Activated B cell treated with CpG ODN at 0.5 μM for 24 hours (primary cell): ENCODE data around the gene SERPING1. TPM values are rescaled to one million over a fixed set of nuclear protein-coding genes. Genes with fewer than 3 reads are reported as not detected.

Experiments
- ATAC-seq: fragments of 200-7000 bp; cut with Tn5 transposase; one replicate; pipeline ENCODE4 v1.10.0; 2021; ENCODE audit warnings: low read depth, mild to moderate bottlenecking, moderate library complexity
- CTCF ChIA-PET: fragments of 350-600 bp; sonication (Branson Sonifier 250); formaldehyde crosslinking; loops from one replicate; lab custom pipeline; 2021; ENCODE audit warnings: antibody characterized with exemption; lab: Charles Lee
- POLR2A ChIA-PET: fragments of 350-600 bp; sonication (Branson Sonifier 250); formaldehyde crosslinking; loops from one replicate; lab custom pipeline; 2021; ENCODE audit warnings: antibody characterized with exemption; lab: Charles Lee
- DNase-seq: peaks from one replicate; pipeline ENCODE4 v3.0.0; 2022
- H3K27ac Mint-ChIP-seq: one replicate; pipeline ENCODE4 v1.8.0; 2020; ENCODE audit warnings: mixed read lengths
- H3K27me3 Mint-ChIP-seq: one replicate; pipeline ENCODE4 v1.8.0; 2021; ENCODE audit warnings: mixed read lengths
- H3K36me3 Mint-ChIP-seq: one replicate; pipeline ENCODE4 v1.8.0; 2021; ENCODE audit warnings: low read depth, mixed read lengths
- H3K4me1 Mint-ChIP-seq: one replicate; pipeline ENCODE4 v1.8.0; 2021; ENCODE audit warnings: mixed read lengths
- H3K4me3 Mint-ChIP-seq: one replicate; pipeline ENCODE4 v1.8.0; 2020; ENCODE audit warnings: mild to moderate bottlenecking, mixed read lengths
- H3K9me3 Mint-ChIP-seq: one replicate; pipeline ENCODE4 v1.8.0; 2020; ENCODE audit warnings: mixed read lengths
- CTCF ChIP-seq: fragments of 200-600 bp; IDR thresholded peaks from one replicate; pipeline ENCODE4 v1.8.0; 2022; ENCODE audit warnings: antibody characterized with exemption, mild to moderate bottlenecking
- intact Hi-C: fragments of 100-400 bp; cut with micrococcal nuclease; formaldehyde crosslinking; loops from one replicate; pipeline ENCODE4 v1.15.1; 2024
- total RNA-seq: library from RNA; stranded (reverse); gene quantifications from 2 replicates; pipeline ENCODE4 v1.2.3, GENCODE V29; 2022

The SERPING1 gene
- total RNA-seq, 1 donor from 2014 or later = not detected

GRCh38 chr11:57604296-57605027, 7.0 kb downstream of the SERPING1 start:
- ATAC-seq = no peak
- no peak for DNase-seq
- Mint-ChIP-seq H3K36me3 (no peaks in the 10 kb centered on the region), H3K9me3 (no peaks in the 10 kb centered on the region), H3K27me3 (peaks cover 14% of the 10 kb centered on the region), H3K4me3 (no peak overlapping the region), H3K27ac (no peak overlapping the region), H3K4me1 (no peaks in the 10 kb centered on the region)
- ChIA-PET POLR2A (no interaction called here), CTCF (no interaction called here)
- intact Hi-C loops = no loop called here
- no peak for TF ChIP-seq CTCF

GRCh38 chr11:57605028-57605420, 7.5 kb downstream of the SERPING1 start:
- CTCF ChIA-PET = no interaction called here
- Mint-ChIP-seq H3K27ac (no peak overlapping the region), H3K4me1 (no peaks in the 10 kb centered on the region), H3K27me3 (peaks cover 9% of the 10 kb centered on the region), H3K4me3 (no peak overlapping the region), H3K9me3 (no peaks in the 10 kb centered on the region), H3K36me3 (no peaks in the 10 kb centered on the region)
- POLR2A ChIA-PET = no interaction called here
- intact Hi-C loops = no loop called here
- ATAC-seq = no peak
- DNase-seq = no peak
- no peak for TF ChIP-seq CTCF

GRCh38 chr11:57610170-57610569, 12.7 kb downstream of the SERPING1 start:
- Mint-ChIP-seq H3K4me1 (no peaks in the 10 kb centered on the region), H3K27ac (no peak overlapping the region), H3K9me3 (no peaks in the 10 kb centered on the region), H3K36me3 (no peaks in the 10 kb centered on the region), H3K27me3 (peaks cover 16% of the 10 kb centered on the region), H3K4me3 (no peak overlapping the region)
- ChIA-PET CTCF (no interaction called here), POLR2A (interaction anchor here (0.5 kb wide), 1 partner anchor 47 kb away, joined by 3 read pairs; no protein-coding TSS in a partner anchor)
- DNase-seq (no peak), ATAC-seq (no peak)
- intact Hi-C loops = no loop called here
- TF ChIP-seq CTCF = no peak

- no peak for ATAC-seq
- H3K9me3 Mint-ChIP-seq = no peaks in the 10 kb centered on the region
- no peaks in the 10 kb centered on the region for H3K36me3 Mint-ChIP-seq
- CTCF ChIA-PET = no interaction called here
- no peak overlapping the region for H3K4me3 Mint-ChIP-seq
- no peak overlapping the region for H3K27ac Mint-ChIP-seq
- intact Hi-C loops = no loop called here
- POLR2A ChIA-PET = no interaction called here
- no peak for TF ChIP-seq CTCF
- peaks cover 22% of the 10 kb centered on the region for H3K27me3 Mint-ChIP-seq
- no peaks in the 10 kb centered on the region for H3K4me1 Mint-ChIP-seq
- no peak for DNase-seq
These were observed 16.8 kb downstream of the SERPING1 start for GRCh38 chr11:57614234-57614772.

GRCh38 chr11:57615308-57615707, 17.8 kb downstream of the SERPING1 start:
- no peak overlapping the region for H3K27ac Mint-ChIP-seq
- H3K27me3 Mint-ChIP-seq = peaks cover 22% of the 10 kb centered on the region
- H3K4me3 Mint-ChIP-seq = no peak overlapping the region
- H3K9me3 Mint-ChIP-seq = peaks cover 2% of the 10 kb centered on the region
- TF ChIP-seq CTCF = no peak
- H3K36me3 Mint-ChIP-seq = peaks cover 3% of the 10 kb centered on the region
- POLR2A ChIA-PET = no interaction called here
- CTCF ChIA-PET = no interaction called here
- no peaks in the 10 kb centered on the region for H3K4me1 Mint-ChIP-seq
- no peak for DNase-seq
- ATAC-seq = no peak
- intact Hi-C loops = no loop called here
